Vagina (tissue), 2 donors: ENCODE results near the gene IL13.

ENCODE experiments used
- POLR2A ChIP-seq, 2 donors: fragments of 450-650 bp; IDR thresholded peaks; one replicate each; pipeline ENCODE4 v1.6.1; 2017; ENCODE audit warnings: antibody characterized with exemption in 2 of 2, mild to moderate bottlenecking in 2 of 2, moderate library complexity in 2 of 2
- POLR2AphosphoS5 ChIP-seq, 2 donors: sonication (generic); formaldehyde crosslinking; IDR thresholded peaks; one replicate each; pipeline ENCODE4 v1.9.0; 2017; ENCODE audit warnings: antibody characterized with exemption in 2 of 2, mild to moderate bottlenecking in 2 of 2, low read depth in 1 of 2; ENCODE audit not compliant: insufficient read depth in 1 of 2

- TF ChIP-seq POLR2AphosphoS5 (IDR thresholded peaks at IDR 0.05; ENCODE audit: insufficient read depth in 1 of 2, low read depth in 1 of 2) (no peak), POLR2A (IDR thresholded peaks at IDR 0.05) (no peak)
Measured at GRCh38 chr5:132611965-132612364, 46.0 kb upstream of the IL13 start.
